Measurements from ENCODE around the gene STPG3. TPM values are rescaled to one million over a fixed set of nuclear protein-coding genes. Genes with fewer than 3 reads are reported as not detected.

STPG3 gene
- total RNA-seq, 6 donors from 2014 or later: 0.23 TPM; not detected in 5

- Histone ChIP-seq H3K27ac (no peak overlapping the region), H3K4me1 (peaks cover 19 to 27% (median 24%) of the 10 kb centered on the region in 4 donors), H3K4me3 (no peak overlapping the region), H3K36me3 (peaks cover 0 to 40% (median 15%) of the 10 kb centered on the region in 4 donors), H3K27me3 (no peaks in the 10 kb centered on the region), H3K9me3 (no peaks in the 10 kb centered on the region)
- WGBS, 2 donors: 95 to 96% methylated on average over 12 to 18 of the region's 19 CpGs
- TF ChIP-seq POLR2AphosphoS5 (IDR thresholded peaks at IDR 0.05): no peak
- no peak for TF ChIP-seq CTCF (IDR thresholded peaks at IDR 0.05)
- no peak for TF ChIP-seq EP300 (IDR thresholded peaks at IDR 0.05)
- no peak for TF ChIP-seq POLR2A (IDR thresholded peaks at IDR 0.05)
- DNase-seq (peak in 1 of 2 donors; percentile 74), ATAC-seq (ENCODE audit: low FRiP score in 2 of 2) (no peak)
Observed at GRCh38 chr9:137214620-137215019, 36.5 kb upstream of the STPG3 start.

- Histone ChIP-seq H3K4me3 (no peak overlapping the region), H3K27ac (no peak overlapping the region), H3K27me3 (no peaks in the 10 kb centered on the region), H3K9me3 (no peaks in the 10 kb centered on the region), H3K4me1 (peaks cover 19 to 27% (median 24%) of the 10 kb centered on the region in 4 donors), H3K36me3 (peaks cover 0 to 32% (median 13%) of the 10 kb centered on the region in 4 donors)
- WGBS, 2 donors: 91 to 92% methylated on average over 7 to 20 of the region's 22 CpGs
- ATAC-seq (ENCODE audit: low FRiP score in 2 of 2) (no peak), DNase-seq (peak in 1 of 2 donors; percentile 57)
- TF ChIP-seq EP300 (IDR thresholded peaks at IDR 0.05): no peak
- no peak for TF ChIP-seq POLR2A (IDR thresholded peaks at IDR 0.05)
- TF ChIP-seq CTCF (IDR thresholded peaks at IDR 0.05): no peak
- TF ChIP-seq POLR2AphosphoS5 (IDR thresholded peaks at IDR 0.05): no peak
Observed at GRCh38 chr9:137215196-137215986, 35.7 kb upstream of the STPG3 start.

- 96 to 97% methylated on average over 5 to 26 of the region's 30 CpGs for WGBS, 2 donors
- DNase-seq (peak in 1 of 2 donors; percentile 72), ATAC-seq (ENCODE audit: low FRiP score in 2 of 2) (no peak)
- no peak for TF ChIP-seq CTCF (IDR thresholded peaks at IDR 0.05)
- TF ChIP-seq POLR2A (IDR thresholded peaks at IDR 0.05): no peak
- TF ChIP-seq EP300 (IDR thresholded peaks at IDR 0.05): no peak
- TF ChIP-seq POLR2AphosphoS5 (IDR thresholded peaks at IDR 0.05): no peak
- H3K4me1 ChIP-seq: peaks cover 20 to 31% (median 26%) of the 10 kb centered on the region in 4 donors
- H3K36me3 ChIP-seq: peaks cover 0 to 28% (median 11%) of the 10 kb centered on the region in 4 donors
- no peak overlapping the region for H3K4me3 ChIP-seq
- no peaks in the 10 kb centered on the region for H3K9me3 ChIP-seq
- H3K27ac ChIP-seq: peak overlapping the region in 1 of 4 donors; percentile 69
- peaks cover 0 to under 1% (median 0%) of the 10 kb centered on the region in 4 donors for H3K27me3 ChIP-seq
Observed at GRCh38 chr9:137216188-137216965, 34.7 kb upstream of the STPG3 start.

GRCh38 chr9:137217276-137218211, 33.5 kb upstream of the STPG3 start:
- ATAC-seq (ENCODE audit: low FRiP score in 2 of 2) (peak; percentile 70 to 73), DNase-seq (peak; percentile 83 to 92)
- Histone ChIP-seq H3K27me3 (peaks cover 0 to 4% (median 0%) of the 10 kb centered on the region in 4 donors), H3K36me3 (peaks cover 0 to 28% (median 11%) of the 10 kb centered on the region in 4 donors), H3K4me3 (peak overlapping the region in 3 of 4 donors; percentile 24 to 43 (median 31)), H3K27ac (peak overlapping the region; percentile 52 to 74 (median 62)), H3K4me1 (peaks cover 28 to 40% (median 32%) of the 10 kb centered on the region in 4 donors), H3K9me3 (no peaks in the 10 kb centered on the region)
- TF ChIP-seq POLR2A (IDR thresholded peaks at IDR 0.05) (peak in 1 of 4 donors; percentile 48), CTCF (IDR thresholded peaks at IDR 0.05) (no peak), POLR2AphosphoS5 (IDR thresholded peaks at IDR 0.05) (peak; percentile 9 to 43)
- 63% methylated on average over 33 of the region's 36 CpGs; no CpG with 5 or more reads in 1 of the 2 donors for WGBS, 2 donors
